Subcutaneous adipose tissue (tissue), 4 donors: ENCODE data around the gene SH2D4B. TPM values are rescaled to one million over a fixed set of nuclear protein-coding genes. Genes with fewer than 3 reads are reported as not detected.

Experiments used
- total RNA-seq, 4 donors: library from RNA; depleted of rRNA; stranded (reverse); fragments of >200 nt; gene quantifications; one replicate each; pipeline ENCODE4 v1.1.0, GENCODE V29; 2016
- TF ChIP-seq, protein P1 (sequence below): fragments of 450-650 bp; IDR thresholded peaks from one replicate; pipeline ENCODE4 v1.5.1; 2016; ENCODE audit warnings: low read depth, mild to moderate bottlenecking, control low read depth, antibody characterized with exemption, moderate library complexity

Gene SH2D4B
- total RNA-seq, 4 donors from 2014 or later = 0.34 to 0.49 TPM; not detected in 2

DNA sequence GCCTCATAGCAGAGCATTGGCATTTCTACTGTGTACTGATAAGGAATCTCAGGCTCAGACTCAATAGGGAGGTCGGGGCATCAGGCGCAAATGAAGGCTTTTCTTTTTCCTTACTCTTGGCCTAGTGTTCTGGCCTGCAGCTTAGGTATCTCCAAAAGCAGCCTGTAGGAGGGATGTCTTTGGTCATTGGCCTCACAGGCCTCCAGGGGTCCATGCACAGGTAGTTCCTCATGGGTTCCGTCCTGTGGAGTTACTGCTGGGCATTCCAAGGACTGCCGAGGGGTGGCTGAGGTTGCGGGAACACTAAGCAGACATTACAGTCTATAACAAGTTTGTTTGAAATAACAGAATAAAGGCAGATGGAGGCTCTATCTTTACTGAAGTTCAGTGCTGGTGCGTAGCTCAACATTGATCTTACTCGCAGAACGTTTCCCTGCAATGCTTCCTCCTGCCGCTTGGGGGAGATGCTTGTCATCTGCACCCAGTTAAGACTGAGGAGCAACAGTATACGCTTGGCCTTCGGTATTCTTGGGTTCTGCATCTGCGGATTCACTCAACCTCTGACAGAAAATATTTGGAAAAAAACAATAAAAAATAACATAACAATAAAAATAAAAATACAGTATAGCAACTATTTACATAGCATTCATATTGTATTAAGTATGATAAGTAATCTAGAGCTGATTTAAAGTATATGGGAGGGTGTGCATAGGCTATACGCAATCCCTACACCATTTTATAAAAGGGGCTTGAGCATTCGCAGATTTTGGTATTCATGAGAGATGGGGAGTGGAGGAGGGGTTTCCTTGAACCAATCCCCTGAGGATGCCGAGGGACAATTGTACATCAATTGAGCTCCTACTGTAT lies 58.9 kb downstream of the SH2D4B start:
- TF ChIP-seq, protein P1, sequence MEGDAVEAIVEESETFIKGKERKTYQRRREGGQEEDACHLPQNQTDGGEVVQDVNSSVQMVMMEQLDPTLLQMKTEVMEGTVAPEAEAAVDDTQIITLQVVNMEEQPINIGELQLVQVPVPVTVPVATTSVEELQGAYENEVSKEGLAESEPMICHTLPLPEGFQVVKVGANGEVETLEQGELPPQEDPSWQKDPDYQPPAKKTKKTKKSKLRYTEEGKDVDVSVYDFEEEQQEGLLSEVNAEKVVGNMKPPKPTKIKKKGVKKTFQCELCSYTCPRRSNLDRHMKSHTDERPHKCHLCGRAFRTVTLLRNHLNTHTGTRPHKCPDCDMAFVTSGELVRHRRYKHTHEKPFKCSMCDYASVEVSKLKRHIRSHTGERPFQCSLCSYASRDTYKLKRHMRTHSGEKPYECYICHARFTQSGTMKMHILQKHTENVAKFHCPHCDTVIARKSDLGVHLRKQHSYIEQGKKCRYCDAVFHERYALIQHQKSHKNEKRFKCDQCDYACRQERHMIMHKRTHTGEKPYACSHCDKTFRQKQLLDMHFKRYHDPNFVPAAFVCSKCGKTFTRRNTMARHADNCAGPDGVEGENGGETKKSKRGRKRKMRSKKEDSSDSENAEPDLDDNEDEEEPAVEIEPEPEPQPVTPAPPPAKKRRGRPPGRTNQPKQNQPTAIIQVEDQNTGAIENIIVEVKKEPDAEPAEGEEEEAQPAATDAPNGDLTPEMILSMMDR = no peak

DNA sequence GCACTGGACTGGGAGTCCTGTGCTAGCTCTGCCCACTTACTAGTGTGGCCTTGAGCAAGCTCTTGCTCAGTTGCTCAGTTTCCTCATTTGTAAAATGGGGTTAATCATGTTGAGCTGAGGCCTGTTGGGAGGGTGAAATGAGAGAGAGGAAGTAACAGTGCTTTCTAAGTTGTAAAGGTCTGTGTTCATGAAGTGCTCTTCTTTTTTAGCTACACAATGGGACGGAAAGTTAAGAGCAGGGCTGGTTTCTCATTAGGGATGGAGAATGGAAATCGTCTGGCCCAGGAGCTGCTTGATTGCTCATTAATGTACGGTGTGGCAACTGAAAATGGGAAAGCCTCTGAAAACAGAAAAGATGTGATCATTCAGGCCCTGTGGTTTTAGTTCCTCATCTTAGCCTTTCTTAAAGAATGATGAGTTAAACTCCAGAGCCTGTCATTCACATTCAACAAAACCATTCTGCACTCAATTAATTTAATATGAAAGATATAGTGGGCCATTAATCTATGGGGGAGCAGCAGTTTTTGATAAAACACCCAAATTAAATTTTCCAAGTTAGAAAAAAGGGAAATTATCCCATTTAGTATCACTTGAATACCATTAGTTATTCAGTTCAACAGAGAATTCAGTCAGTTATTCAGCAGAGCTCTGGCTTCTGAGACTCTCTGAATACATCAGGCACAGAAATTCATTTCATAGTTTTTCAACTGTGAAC lies 60.5 kb downstream of the SH2D4B start:
- TF ChIP-seq, protein P1 = no peak

DNA sequence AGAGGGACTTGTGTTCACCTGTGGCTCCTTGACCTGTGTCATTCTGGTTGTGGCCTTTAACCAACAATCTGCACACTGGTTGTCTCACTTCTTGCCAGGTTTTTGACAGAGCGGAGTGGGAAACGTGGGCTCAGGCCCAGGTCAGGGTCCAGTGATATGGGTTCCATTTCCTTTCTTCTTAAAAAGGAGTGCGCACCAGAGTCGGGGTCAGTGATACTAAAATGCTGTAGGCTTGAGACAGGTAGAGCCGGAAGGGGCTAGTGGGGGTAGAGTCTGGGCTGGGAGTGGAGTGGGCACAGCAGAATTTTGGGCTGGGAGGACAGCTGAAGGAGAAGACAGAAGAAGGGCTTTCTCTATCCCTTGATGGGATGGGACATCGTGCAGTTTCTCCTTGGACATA lies 61.2 kb downstream of the SH2D4B start:
- TF ChIP-seq, protein P1 = no peak

DNA sequence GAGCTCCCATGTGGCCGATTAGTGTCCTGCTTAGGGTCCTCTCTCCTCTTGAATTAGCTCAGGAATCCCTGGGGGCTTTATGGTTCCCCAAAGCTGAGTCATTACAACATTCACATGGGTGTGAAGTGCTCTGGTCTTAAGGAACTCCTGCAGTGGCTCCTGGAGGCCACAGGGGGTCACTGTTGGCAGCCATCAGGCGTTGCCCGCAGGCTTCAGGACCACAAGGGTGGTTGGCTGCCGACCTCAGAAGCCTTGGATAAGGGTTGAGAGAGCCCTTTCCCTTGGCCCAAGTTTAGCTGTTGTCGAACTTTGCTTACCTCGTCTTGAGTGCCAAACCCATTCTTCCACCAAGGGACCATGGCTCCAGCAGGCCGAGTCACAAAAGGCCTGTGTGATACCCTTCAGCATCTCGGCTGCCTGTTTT lies 61.7 kb downstream of the SH2D4B start:
- TF ChIP-seq, protein P1 = no peak

DNA sequence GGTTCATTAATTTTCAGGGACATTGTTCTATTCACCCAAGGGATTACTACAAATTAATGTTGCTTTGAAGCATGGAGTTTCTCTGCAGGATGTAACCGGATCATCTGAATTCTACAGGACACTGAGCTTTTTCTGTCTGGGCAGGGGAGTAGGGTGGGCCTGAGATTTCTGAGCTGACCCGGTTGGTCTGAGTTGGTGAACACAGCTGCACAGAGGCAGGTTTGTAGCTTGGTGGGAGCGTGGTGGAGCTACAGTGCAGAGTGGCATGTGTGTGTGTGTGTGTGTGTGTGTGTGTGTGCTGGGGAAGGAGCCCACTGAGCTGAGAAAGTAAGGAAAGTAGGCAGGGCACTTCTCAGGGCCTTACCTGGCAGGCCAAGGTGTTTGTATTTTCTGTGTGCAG lies 62.6 kb downstream of the SH2D4B start:
- TF ChIP-seq, protein P1 = no peak

DNA sequence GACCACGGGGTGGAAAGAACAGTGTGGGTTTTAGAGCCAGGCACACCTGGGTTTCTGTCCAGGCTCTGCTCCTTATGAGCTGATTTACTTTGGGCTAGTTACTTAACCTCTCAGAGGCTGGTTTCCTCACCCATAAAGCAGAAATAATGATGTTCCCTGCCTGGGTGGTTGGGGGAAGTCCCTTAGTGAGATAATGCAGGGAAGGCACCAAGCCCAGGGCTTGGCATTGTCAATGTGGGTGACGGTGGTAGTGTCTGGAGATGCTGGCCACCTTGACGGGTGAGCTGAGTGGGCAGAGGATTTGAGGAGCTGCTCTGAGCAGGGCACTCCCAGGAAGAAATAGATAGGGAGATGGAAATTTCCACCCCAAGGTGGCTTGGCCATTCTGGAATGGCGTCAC lies 65.2 kb downstream of the SH2D4B start:
- TF ChIP-seq, protein P1 = no peak

DNA sequence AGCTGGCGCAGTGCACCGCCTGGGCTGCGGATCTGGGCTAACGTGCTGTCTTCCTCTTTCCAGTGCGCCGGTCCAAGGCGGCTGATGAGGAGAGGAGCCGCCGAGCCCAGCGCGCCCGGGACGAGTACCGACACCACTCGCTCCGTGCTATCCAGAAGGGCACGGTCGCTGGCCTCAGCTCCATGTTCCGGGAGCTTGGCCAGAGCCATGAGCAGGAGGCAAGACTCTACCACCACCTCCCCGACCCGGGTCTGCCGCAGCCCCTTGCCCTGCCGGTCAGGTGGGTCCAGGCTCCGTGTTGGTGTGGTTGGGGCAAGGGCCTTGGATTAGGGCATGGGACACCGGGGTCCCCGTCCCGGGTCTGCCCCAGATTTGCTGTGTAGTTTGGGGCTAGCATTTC lies 65.8 kb downstream of the SH2D4B start:
- TF ChIP-seq, protein P1 = no peak
